Calu3 (cell line): ENCODE results near the gene C3orf38. TPM values are rescaled to one million over a fixed set of nuclear protein-coding genes. Genes with fewer than 3 reads are reported as not detected.

Experiments used
- BruUV-seq: library from RNA; stranded (reverse); fragments of 400-500 nt; replicated peaks from 2 replicates; lab custom pipeline; 2021; lab: Mats Ljungman, UMichigan
- CTCF ChIA-PET: fragments of 300-600 bp; sonication (Branson Sonifier 250); formaldehyde crosslinking; loops from one replicate; lab custom pipeline; 2022; ENCODE audit warnings: antibody characterized with exemption; lab: Charles Lee
- DNase-seq: peaks from one replicate; pipeline ENCODE4 v3.0.0; 2022
- H3K27ac Mint-ChIP-seq: one replicate; pipeline ENCODE4 v1.8.0; 2022; ENCODE audit warnings: mixed read lengths; ENCODE audit not compliant: unreplicated experiment
- H3K27me3 Mint-ChIP-seq: one replicate; pipeline ENCODE4 v1.8.0; 2022; ENCODE audit warnings: mixed read lengths; ENCODE audit not compliant: unreplicated experiment
- H3K36me3 Mint-ChIP-seq: one replicate; pipeline ENCODE4 v1.8.0; 2022; ENCODE audit warnings: mild to moderate bottlenecking, moderate library complexity, mixed read lengths; ENCODE audit not compliant: insufficient read depth, unreplicated experiment
- H3K4me1 Mint-ChIP-seq: one replicate; pipeline ENCODE4 v1.8.0; 2022; ENCODE audit warnings: mild to moderate bottlenecking, low read depth, mixed read lengths; ENCODE audit not compliant: unreplicated experiment
- H3K4me3 Mint-ChIP-seq: one replicate; pipeline ENCODE4 v1.8.0; 2022; ENCODE audit warnings: mild to moderate bottlenecking, low read depth, moderate library complexity, mixed read lengths; ENCODE audit not compliant: unreplicated experiment
- H3K9me3 Mint-ChIP-seq: one replicate; pipeline ENCODE4 v1.8.0; 2022; ENCODE audit warnings: low read depth, mixed read lengths; ENCODE audit not compliant: unreplicated experiment
- intact Hi-C: fragments of 100-400 bp; cut with micrococcal nuclease; formaldehyde crosslinking; loops from one replicate; pipeline ENCODE4 v1.10.0; 2022; ENCODE audit not compliant: unreplicated experiment
- total RNA-seq: library from RNA; stranded (reverse); gene quantifications from 2 replicates; pipeline ENCODE4 v1.2.3, GENCODE V29; 2022
- TF ChIP-seq, protein P1 (sequence below): fragments of 200-600 bp; IDR thresholded peaks from one replicate; pipeline ENCODE4 v1.8.0; 2022; ENCODE audit warnings: antibody characterized with exemption; ENCODE audit not compliant: unreplicated experiment

C3orf38 gene
- total RNA-seq, 1 experiment from 2014 or later = 21.6 TPM

DNA sequence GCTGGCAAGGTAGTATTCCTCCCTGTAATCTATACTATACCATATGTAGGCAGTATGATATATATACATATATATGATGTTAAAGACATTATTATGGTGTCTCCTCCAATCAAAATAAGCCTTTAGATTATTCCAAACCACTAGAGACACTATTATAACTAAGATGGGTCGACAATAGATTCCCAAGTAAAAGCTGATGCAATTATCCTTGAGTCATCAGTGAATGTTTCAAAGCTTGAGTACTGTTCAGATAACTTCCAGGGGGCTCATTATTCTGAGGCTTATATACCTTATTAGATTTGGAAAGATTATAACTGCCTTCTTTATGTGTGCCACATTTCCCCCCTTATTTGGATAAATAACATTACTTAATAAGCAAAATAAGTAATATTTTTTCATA is 11.9 kb upstream of the C3orf38 start:
- intact Hi-C loops = no loop called here
- no peaks in the 10 kb centered on the region for H3K9me3 Mint-ChIP-seq
- no TSS peak for BruUV-seq
- no peaks in the 10 kb centered on the region for H3K27me3 Mint-ChIP-seq
- CTCF ChIA-PET = no interaction called here
- no peak for DNase-seq
- no peaks in the 10 kb centered on the region for H3K4me1 Mint-ChIP-seq
- peaks cover 5% of the 10 kb centered on the region for H3K36me3 Mint-ChIP-seq
- no peak overlapping the region for H3K4me3 Mint-ChIP-seq
- TF ChIP-seq, protein P1, sequence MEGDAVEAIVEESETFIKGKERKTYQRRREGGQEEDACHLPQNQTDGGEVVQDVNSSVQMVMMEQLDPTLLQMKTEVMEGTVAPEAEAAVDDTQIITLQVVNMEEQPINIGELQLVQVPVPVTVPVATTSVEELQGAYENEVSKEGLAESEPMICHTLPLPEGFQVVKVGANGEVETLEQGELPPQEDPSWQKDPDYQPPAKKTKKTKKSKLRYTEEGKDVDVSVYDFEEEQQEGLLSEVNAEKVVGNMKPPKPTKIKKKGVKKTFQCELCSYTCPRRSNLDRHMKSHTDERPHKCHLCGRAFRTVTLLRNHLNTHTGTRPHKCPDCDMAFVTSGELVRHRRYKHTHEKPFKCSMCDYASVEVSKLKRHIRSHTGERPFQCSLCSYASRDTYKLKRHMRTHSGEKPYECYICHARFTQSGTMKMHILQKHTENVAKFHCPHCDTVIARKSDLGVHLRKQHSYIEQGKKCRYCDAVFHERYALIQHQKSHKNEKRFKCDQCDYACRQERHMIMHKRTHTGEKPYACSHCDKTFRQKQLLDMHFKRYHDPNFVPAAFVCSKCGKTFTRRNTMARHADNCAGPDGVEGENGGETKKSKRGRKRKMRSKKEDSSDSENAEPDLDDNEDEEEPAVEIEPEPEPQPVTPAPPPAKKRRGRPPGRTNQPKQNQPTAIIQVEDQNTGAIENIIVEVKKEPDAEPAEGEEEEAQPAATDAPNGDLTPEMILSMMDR = no peak
- no peak overlapping the region for H3K27ac Mint-ChIP-seq

- BruUV-seq = no TSS peak
- H3K27me3 Mint-ChIP-seq = no peaks in the 10 kb centered on the region
- CTCF ChIA-PET = no interaction called here
- intact Hi-C loops = no loop called here
- no peak for DNase-seq
- H3K9me3 Mint-ChIP-seq = no peaks in the 10 kb centered on the region
- no peak overlapping the region for H3K4me3 Mint-ChIP-seq
- H3K36me3 Mint-ChIP-seq = peaks cover under 1% of the 10 kb centered on the region
- no peak overlapping the region for H3K27ac Mint-ChIP-seq
- TF ChIP-seq, protein P1 = no peak
- peaks cover 2% of the 10 kb centered on the region for H3K4me1 Mint-ChIP-seq
Measured at GRCh38 chr3:88141458-88142083, 8.2 kb upstream of the C3orf38 start.

GRCh38 chr3:88142094-88142624 is 7.6 kb upstream of the C3orf38 start:
- intact Hi-C loops = no loop called here
- no peaks in the 10 kb centered on the region for H3K9me3 Mint-ChIP-seq
- TF ChIP-seq, protein P1 = no peak
- CTCF ChIA-PET = no interaction called here
- H3K36me3 Mint-ChIP-seq = no peaks in the 10 kb centered on the region
- no TSS peak for BruUV-seq
- H3K27ac Mint-ChIP-seq = no peak overlapping the region
- H3K4me1 Mint-ChIP-seq = peaks cover 8% of the 10 kb centered on the region
- H3K27me3 Mint-ChIP-seq = no peaks in the 10 kb centered on the region
- DNase-seq = no peak
- H3K4me3 Mint-ChIP-seq = no peak overlapping the region

- DNase-seq = no peak
- no TSS peak for BruUV-seq
- Mint-ChIP-seq H3K36me3 (peaks cover 26% of the 10 kb centered on the region), H3K27me3 (no peaks in the 10 kb centered on the region), H3K4me1 (peaks cover 28% of the 10 kb centered on the region), H3K4me3 (no peak overlapping the region), H3K27ac (no peak overlapping the region), H3K9me3 (no peaks in the 10 kb centered on the region)
- TF ChIP-seq, protein P1 = no peak
- CTCF ChIA-PET = interaction anchor here (0.7 kb wide), 1 partner anchor 676 kb away, joined by 3 read pairs; no protein-coding TSS in a partner anchor
- intact Hi-C loops = no loop called here
Measured at GRCh38 chr3:88147261-88147660, 2.5 kb upstream of the C3orf38 start.
